GM19023 (cell line): ENCODE measurements around the gene GRK4.
"Not testable (repeated sequence)": the region's sequence is repeated elsewhere in the genome, so short reads cannot be mapped to it uniquely, and the experiment has no call there.

Experiments used
- ATAC-seq: cut with Tn5 transposase; IDR thresholded peaks from one replicate; pipeline ENCODE4 v1.9.1; 2021; ENCODE audit warnings: mild to moderate bottlenecking, moderate library complexity; ENCODE audit not compliant: unreplicated experiment

GRK4 gene

DNA sequence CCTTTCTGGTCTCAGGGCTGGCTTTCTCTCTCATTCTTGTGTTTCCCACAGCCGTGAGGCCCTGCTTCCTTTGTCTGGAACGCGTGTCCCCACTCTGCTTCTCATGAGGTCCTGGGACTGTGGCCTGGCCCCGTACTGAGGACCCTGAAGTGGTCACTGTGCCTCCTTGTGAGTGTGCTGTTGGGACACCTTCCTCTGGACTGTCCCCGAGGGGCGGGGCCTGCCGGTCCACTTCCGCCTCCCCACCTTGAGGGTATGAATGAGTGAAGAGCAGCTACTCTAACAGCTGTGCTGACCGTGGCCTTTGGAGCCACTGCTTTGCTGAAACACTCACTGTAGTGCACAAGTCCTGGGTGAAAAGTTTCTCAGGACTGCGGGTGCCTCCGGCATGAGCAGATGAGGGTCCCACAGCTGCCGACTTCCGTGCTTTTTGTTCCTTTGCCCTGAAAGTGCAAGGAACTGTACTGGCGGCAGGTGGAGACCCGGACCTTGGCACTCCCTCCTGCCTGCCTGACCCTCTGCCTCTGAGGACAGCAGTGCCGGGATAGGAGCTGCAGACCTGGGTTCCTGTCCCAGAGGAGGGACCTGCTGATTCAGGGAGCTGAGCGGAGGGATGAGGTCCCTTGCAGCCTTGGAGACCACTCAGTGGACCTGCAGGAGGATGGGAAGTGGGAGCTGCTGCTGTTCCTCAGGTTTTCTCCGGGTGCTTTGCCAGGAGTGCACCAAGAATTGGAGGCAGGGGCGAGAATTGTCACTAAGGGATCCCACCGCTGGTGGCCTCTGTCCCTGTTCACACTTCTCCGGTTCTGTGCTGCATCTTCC lies 73.0 kb downstream of the GRK4 start:
- no peak for ATAC-seq

DNA sequence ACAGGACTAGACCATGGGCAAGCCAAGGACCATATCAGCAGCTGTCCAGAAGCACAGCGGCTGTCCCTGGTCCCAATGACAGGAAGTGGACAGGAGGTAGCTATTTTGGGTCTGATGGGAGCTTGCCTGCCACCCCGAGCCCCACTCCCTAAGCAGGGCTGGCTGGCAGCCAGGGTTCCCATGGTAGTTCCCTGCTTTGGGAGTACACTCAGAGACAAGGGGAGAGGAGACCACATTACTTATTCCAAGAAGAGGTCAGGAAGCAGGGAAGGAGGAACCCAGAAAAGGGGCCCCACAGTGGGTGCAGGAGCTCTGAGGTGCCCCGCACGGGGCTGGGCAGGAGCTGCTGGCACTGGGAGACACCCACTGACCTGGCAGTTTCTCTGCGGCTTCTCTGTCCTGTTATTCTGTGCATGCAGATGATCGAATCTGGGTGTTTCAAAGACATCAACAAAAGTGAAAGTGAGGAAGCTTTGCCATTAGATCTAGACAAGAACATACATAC lies 74.6 kb downstream of the GRK4 start:
- no peak for ATAC-seq

DNA sequence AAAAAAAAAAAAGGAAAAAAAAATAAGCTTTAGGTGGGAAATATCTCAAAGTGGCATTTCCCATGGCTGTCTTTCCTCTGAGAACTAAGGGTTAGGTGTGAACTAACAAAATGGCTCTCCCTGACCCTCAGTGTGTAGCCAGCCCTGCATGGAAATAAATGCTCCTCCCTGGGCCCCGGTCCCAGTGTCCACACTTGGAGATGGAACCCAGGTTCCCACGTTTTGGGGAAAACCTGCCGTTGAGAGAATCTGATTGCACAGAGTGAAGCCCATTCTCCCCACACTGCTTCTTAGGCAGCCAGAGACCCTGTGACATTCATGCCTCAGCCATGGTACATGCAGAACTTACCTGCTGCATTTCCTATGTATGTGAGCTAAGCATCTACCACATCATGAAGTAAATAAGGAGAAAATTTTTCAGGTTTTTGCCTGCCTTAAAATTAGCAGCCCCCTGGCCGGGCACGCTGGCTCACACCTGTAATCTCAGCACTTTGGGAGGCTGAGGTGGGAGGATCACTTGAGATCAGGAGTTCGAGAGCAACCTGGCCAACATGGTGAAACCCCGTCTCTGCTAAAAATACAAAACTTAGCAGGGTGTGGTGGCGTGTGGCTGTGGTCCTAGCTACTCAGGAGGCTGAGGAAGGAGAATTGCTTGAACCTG lies 76.5 kb downstream of the GRK4 start:
- ATAC-seq: no peak

DNA sequence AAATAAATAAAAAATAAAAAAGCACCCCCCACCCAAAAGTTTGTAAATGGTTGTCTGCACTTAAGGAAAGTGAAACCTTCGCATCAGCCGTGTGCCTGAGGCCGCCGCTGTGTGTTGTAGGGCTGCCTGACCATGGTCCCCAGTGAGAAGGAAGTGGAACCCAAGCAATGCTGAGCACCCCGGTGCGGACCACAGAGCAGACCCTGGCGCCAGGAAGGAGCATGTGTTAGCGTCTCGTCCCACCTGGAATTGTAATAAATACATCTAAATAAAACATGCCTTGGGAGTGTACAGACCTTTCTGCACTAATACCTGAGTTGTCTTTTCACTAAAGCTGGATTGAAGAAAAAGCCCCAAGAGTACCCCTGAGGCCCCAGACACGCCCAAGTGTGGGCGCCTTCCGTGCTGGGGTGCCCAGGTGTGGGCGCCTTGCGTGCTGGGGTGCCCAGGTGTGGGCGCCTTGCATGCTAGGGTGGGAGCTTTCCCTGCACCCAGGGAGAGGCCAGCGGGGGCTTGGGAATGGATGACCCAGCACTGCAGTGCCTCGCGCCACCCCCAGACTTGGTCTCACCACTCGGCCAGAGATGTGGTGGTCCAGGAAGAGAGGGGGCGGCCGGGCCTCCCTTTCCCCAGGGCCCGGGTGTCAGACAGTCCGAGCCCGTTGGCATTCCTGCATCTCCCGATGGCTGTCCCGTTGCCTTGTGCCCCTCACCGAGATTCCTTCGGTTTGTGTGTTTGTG lies 77.3 kb downstream of the GRK4 start:
- peak; percentile 31 for ATAC-seq

DNA sequence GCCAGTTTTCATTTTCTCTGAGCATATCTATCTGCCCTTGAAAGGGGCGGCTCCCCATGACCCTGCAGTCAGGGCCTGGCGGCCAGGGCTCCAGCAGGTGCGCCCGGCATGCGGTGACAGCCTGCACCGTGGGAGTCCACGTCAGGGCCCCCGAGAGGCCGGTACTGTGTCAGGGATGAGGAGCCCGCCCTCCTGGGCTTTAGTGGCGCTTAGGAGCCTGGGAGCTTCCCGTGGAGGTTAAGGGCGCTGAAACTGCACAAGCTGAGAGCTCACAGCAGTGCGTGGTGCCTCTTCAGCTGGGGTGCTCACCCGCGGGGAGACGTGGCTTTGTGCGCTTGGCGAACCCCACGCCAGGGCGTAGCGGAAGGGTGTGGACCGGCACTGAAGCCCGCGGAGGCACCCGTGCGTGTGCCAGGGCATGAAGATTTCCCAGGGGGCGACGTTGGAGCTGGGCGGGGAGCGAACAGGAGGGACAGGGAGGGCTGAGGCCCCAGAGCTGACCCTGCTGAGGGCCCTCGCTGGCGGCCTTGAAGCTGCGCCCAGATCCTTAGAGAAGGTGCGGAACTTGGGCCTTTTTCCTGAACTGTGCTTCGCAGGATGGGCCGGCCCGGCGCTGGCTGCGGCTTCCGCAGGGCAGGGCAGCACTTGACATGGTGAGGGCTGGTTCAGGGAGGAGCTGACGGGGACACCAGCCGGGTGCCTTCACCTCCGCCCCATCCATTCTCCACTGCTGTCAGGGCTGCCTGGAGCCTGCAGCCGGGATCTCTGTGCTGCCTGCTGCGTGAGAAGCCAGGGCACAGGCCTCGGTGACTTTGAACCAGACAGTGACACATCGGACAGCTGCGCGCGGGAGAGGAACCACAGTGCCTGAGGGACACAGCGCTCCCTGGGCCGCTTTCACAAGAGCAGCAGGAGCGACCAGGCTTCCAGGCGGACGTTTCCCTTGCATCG lies 78.1 kb downstream of the GRK4 start:
- peak; percentile 40 for ATAC-seq

DNA sequence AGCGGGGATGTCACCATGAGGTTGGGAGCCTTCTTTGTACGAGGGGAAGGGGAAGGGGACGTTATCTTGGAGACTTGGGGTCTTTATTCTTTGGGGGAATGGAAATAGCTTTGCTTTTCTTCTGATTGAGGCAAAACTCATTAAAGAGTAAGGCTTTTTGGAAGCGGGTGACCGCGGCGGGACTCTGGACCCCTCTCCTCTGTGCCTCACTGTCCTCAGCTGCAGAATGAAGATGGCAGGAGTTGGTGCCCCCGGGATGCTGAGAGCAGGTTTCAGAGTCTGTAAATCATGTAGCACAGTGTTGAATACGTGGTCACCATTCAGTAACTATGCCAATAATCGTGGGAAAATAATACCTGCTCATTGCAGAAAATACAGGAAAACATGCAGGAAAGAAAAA lies 78.9 kb downstream of the GRK4 start:
- ATAC-seq: no peak

DNA sequence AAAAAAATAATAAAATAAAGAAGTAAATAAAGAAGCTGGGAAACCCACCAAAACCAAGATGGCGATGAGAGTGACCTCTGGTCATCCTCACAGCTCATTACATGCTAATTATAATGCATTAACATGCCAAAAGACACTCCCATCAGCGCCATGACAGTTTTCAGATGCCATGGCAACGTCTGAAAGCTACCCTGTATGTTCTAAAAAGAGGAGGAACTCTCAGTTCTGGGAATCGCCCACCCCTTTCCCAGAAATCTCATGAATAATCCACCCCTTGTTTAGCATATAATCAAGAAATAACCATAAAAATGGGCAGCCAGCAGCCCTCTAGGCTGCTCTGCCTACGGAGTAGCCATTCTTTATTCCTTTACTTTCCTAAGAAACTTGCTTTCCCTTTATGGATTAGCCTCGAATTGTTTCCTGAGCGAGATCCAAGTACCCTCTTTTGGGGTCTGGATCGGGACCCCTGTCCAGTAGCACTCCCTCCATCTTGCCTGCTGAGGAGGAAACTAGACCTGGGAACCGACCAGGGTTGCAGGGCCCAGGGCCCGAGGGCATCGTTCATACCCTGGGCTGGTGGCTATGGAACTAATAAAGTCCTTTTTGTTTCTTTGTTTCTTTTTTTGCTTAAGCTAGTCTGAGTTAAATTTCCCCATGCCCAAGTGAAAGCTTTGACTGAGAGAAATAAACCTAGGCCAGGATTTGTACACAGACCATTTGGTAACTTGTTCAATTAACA lies 80.1 kb downstream of the GRK4 start:
- no peak for ATAC-seq

DNA sequence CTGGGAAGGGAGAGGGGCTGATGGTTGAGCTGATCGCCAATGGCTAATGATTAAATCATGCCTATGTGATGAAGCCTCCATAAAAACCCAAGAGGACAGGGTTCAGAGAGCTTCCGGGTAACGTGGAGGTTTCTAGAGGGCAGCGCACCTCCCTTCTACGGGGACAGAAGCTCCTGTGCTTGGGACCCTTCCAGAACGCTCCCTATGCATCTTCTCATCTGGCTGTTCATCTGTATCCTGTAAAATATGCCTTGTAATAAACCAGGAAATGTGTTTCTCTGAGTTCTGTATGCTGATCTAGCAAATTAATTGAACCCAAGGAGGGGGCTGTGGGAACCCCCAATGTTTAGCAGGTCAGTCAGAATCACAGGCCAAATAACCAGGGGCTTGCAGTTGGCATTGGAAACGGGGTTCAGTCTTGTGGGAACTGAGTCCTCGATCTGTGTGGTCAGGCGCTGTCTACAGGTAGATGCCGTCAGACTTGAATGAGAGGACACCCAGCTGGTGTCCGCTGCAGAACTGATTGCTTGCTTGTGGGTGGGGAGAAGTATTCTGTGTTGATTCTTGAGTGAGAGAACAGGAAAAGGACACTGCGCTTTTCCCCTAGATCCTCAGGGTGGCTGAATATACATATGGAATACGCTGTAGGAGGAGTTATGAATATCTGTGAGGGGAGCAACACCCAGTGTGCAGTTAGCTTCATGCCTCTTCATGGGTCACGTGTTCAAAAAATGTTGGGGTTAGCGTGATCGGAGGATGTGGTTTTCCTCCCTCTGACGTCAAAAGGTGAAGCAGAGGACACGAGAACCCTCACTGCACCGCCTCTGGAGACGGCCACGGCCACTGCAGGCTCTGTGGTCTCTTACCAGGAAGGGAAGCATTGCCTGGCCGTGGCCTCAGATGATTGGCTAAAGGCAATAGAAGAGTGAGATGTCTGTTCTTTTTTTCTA lies 81.8 kb downstream of the GRK4 start:
- ATAC-seq: no peak

DNA sequence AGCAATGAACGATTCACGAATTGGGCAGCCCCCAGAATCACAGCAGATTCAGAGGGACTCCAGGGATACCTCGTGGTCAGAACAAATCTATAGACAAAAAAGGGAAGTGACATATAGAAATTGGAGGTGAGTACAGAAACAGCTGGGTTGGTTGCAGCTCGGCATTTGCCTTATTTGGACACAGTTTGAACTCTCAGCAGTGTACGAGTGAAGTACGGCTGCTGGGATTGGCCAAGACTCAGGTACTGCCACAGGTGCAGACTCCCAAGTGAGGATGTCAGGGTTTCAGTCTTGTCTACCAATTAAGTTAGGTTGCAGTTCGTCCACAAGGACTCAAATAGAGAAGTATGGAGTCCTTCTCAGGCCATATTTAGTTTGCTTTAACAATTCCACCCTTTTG lies 82.8 kb downstream of the GRK4 start:
- ATAC-seq: no peak

DNA sequence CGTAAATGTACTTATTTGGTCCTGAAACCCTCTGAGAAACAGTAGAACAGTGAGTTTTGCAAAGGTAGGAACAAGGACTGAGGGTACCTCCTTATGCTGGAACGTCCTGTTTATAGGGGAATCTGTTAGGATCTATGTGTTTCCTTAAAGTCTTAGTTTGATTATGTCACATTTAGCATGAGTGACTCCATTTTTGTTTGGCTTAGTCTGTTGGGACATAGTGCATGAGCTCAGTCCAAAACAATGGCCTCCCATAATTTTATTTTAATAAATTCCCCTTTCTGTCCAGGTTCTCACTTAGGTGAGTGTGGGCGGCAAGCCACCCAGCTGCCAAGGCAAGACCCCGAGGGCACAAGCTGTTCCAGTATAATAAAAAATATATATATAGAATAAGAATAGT lies 83.3 kb downstream of the GRK4 start:
- ATAC-seq: no peak

DNA sequence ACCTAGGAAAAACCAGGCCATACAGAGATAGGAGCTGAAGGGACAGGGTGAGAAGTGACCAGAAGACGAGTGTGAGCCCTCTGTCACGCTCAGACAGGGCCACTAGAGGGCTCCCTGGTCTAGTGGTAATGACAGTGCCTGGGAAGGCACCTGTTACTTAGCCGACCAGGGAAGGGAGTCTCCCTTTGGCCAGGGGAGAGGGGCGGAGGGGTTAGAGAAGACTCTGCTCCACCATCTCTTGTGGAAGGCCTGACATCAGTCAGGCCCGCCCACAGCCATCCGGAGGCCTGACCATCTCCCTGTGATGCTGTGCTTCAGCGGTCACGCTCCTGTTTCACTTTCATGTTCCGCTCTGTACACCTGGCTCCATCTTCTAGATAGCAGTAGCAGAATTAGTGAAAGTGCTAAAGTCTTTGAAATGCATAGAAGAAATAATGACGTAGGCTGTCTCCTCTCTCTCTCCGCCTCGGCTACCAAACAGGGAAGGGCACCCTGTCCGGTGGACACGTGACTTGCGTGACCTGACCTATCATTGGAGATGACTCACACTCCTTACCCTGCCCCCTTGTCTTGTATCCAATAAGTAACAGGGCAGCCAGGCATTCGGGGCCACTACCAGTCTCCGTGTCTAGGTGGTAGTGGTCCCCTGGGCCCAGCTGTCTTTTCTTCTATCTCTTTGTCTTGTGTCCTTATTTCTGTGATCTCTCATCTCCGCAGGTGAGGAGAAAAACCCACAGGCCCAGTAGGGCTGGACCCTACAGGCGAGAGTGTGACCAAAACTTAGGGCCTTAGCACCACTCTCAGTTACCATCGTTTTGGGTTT lies 84.3 kb downstream of the GRK4 start:
- peak; percentile 94 for ATAC-seq

DNA sequence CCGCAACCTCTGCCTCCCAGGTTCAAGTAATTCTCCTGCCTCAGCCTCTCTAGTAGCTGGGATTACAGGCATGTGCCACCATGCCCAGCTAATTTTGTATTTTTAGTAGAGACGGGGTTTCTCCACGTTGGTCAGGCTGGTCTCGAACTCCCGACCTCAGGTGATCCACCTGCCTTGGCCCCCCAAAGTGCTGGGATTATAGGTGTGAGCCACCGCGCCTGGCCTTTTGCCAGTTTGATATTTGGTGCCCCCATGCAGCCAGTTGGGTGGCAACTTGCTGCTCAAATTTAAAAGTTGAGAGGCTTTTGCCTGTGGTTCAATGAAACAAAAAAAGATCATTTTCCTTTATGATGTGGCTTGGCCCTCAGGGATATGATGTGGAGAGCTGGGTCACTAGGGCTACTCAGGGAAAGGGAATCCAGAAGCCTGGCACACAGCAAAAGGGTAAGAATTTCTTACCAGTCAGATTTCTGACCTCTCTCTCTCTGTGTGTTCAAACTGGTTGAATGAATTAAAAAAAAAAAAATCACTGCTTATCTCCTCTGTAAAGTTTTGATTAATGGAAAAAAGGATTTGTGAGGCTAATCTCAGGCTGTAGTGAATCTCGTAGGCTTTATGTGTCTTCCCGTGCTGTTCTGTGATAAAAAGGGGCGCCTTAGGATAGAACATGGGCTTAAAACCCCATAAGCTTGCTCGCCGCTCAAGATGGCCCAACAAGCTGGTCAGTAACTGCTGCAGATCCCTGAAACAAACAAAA lies 87.9 kb downstream of the GRK4 start:
- ATAC-seq: not testable (repeated sequence)

DNA sequence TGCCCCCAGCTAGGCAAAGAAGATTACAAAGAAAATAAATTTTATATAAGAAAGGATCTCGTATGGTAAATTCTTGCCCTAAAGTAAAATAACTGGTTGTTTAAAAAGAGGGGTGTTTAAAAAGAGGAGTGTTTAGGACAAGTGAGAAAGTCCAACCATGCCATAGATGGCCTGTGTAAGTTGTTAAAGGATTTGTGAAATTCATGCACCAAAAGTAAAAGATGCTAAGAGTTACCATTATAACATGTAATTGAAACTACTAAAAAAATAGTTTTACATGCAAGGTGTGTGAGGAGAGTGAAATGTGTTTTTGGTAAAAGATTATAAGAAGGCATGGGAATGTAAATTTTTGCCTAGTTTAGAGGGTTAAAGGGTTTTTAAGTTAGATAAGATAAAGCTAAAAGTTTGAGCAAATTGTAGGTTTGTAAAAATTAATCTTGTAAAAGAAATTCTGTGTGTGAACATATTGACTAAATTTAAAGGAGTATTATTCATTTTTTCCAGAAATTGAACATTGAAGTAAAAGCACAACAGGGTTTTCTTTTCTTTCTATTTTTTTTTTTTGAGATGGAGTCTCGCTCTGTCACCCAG lies 90.9 kb downstream of the GRK4 start:
- ATAC-seq: no peak

DNA sequence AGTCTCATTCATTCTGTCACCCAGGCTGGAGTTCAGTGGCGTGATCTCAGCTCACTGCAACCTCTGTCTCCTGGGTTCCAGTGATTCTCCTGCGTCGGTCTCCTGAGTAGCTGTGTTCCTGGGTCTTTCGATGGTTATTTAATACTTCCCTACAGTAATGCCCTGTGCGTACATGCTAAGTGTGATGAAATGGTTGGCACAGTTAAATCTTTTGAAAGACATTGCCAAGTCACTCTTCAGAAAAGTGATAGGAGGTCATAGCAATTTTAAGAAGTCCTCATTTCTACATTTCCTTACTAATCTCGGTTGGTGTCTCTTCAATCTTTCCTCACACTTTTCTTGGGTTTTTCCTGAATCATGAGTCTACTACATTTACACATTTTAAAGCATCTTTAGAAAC lies 96.6 kb downstream of the GRK4 start:
- no peak for ATAC-seq

DNA sequence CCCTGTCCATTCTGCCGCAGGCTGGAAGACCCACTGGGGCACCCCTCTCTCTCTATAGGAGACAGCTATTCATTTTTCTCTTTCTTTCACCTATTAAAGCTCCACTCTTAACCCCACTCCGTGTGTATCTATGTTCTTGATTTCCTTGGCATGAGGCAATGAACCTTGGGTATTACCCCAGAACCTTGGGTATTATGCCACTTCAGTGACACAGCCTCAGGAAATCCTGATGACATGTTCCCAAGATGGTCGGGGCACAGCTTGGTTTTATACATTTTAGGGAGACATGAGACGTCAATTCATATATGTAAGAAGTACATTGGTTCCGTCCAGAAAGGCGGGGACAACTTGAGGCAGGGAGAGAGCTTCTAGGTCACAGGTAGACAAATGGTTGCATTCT lies 97.6 kb downstream of the GRK4 start:
- no peak for ATAC-seq

DNA sequence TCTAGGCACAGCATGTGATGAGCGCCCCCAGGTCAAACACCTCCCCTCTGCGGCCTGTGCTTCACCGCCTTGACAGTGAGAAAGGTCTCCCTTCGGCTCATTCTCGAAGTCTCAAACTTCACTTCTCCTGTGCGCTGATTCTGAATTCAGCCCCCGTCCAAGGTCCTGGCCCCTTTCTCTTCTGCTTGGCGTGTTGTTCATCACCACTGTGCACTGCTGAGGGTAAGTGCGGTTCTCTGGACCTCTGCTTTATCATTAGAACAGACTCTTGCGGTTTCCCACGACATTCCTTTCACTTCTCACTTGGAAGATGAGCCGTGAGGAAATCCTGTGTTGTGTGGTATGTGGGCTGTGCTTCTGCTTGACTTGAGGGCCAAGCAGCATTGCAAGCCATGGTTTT lies 99.1 kb downstream of the GRK4 start:
- ATAC-seq: no peak

DNA sequence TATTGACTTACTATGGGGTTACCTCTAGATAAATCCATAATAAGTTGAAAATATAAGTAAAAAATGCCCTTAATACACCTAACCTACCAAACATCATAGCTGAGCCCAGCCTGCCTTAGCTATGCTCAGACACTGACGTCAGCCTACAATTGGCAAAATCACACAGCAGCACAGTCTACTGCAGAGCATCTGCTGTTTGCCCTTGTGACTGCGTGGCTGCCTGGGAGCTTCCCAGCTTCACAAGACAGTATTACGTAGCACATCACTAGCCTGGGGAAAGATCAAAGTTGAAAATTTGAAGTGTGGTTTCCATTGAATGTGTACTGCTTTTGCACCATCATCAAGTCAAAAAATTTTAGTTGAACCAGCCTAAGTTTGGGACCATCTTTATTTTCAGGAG lies 102.2 kb downstream of the GRK4 start:
- ATAC-seq: no peak
